Measurements from ENCODE around the gene GARIN1A.
"Not testable (repeated sequence)": the region's sequence is repeated elsewhere in the genome, so short reads cannot be mapped to it uniquely, and the experiment has no call there.

Gene GARIN1A

GRCh38 chr7:128661446-128661845, 10.6 kb upstream of the GARIN1A start:
- Histone ChIP-seq H3K4me3 (ENCODE audit: low read depth, low read length, poor library complexity, severe bottlenecking) (no peak overlapping the region), H3K79me2 (ENCODE audit: insufficient read depth, low read length) (no peaks in the 10 kb centered on the region)

GRCh38 chr7:128662091-128662490, 10.0 kb upstream of the GARIN1A start:
- H3K9me2 ChIP-seq (ENCODE audit: low read depth, low read length) = no peaks in the 10 kb centered on the region
- H3K9ac ChIP-seq (ENCODE audit: low read length) = no peak overlapping the region
- H3K36me3 ChIP-seq (ENCODE audit: insufficient read depth, low read length) = no peaks in the 10 kb centered on the region
- TF ChIP-seq CTCF (IDR thresholded peaks at IDR 0.05; ENCODE audit: low read length) = no peak
- TF ChIP-seq EZH2 (IDR thresholded peaks at IDR 0.05; ENCODE audit: borderline replicate concordance, low read length) = no peak
- H3K9me3 ChIP-seq (ENCODE audit: low read length) = peaks cover 13% of the 10 kb centered on the region
- no peak overlapping the region for H3K4me3 ChIP-seq (ENCODE audit: low read depth, low read length, poor library complexity, severe bottlenecking)
- H3K79me2 ChIP-seq (ENCODE audit: insufficient read depth, low read length) = no peaks in the 10 kb centered on the region
- H3F3A ChIP-seq (ENCODE audit: insufficient read depth, low read length) = 0 out of 2 replicates have a peak, but pooled peaks cover 4% of the 10 kb centered on the region
- H4K20me1 ChIP-seq (ENCODE audit: insufficient read depth, low read length) = no peaks in the 10 kb centered on the region
- no peak overlapping the region for H3K27ac ChIP-seq (ENCODE audit: low read depth, low read length, poor library complexity, severe bottlenecking)
- no peak overlapping the region for H2AFZ ChIP-seq (ENCODE audit: low read length)
- no peak overlapping the region for H3K4me2 ChIP-seq (ENCODE audit: low read length)
- no peaks in the 10 kb centered on the region for H3K4me1 ChIP-seq (ENCODE audit: insufficient read depth, low read length, severe bottlenecking)
- no peaks in the 10 kb centered on the region for H3K27me3 ChIP-seq (ENCODE audit: insufficient read depth, low read length)

More at GRCh38 chr7:128661446-128661845, 10.6 kb upstream of the GARIN1A start:
- H4K20me1 ChIP-seq (ENCODE audit: insufficient read depth, low read length) = no peaks in the 10 kb centered on the region
- H2AFZ ChIP-seq (ENCODE audit: low read length) = no peak overlapping the region
- no peaks in the 10 kb centered on the region for H3K4me1 ChIP-seq (ENCODE audit: insufficient read depth, low read length, severe bottlenecking)
- no peak overlapping the region for H3K9ac ChIP-seq (ENCODE audit: low read length)
- H3K27ac ChIP-seq (ENCODE audit: low read depth, low read length, poor library complexity, severe bottlenecking) = no peak overlapping the region
- H3K36me3 ChIP-seq (ENCODE audit: insufficient read depth, low read length) = no peaks in the 10 kb centered on the region
- no peak for TF ChIP-seq CTCF (IDR thresholded peaks at IDR 0.05; ENCODE audit: low read length)
- TF ChIP-seq EZH2 (IDR thresholded peaks at IDR 0.05; ENCODE audit: borderline replicate concordance, low read length) = no peak
- H3K4me2 ChIP-seq (ENCODE audit: low read length) = no peak overlapping the region
- peaks cover 13% of the 10 kb centered on the region for H3K9me3 ChIP-seq (ENCODE audit: low read length)
- 0 out of 2 replicates have a peak, but pooled peaks cover 4% of the 10 kb centered on the region for H3F3A ChIP-seq (ENCODE audit: insufficient read depth, low read length)
- H3K27me3 ChIP-seq (ENCODE audit: insufficient read depth, low read length) = no peaks in the 10 kb centered on the region
- no peaks in the 10 kb centered on the region for H3K9me2 ChIP-seq (ENCODE audit: low read depth, low read length)

- not testable (repeated sequence) for H3K9ac ChIP-seq (ENCODE audit: low read length); H3K79me2 ChIP-seq (ENCODE audit: insufficient read depth, low read length); H3K4me2 ChIP-seq (ENCODE audit: low read length); H4K20me1 ChIP-seq (ENCODE audit: insufficient read depth, low read length); H3K4me1 ChIP-seq (ENCODE audit: insufficient read depth, low read length, severe bottlenecking); H3K4me3 ChIP-seq (ENCODE audit: low read depth, low read length, poor library complexity, severe bottlenecking); H3K9me2 ChIP-seq (ENCODE audit: low read depth, low read length); H3K27ac ChIP-seq (ENCODE audit: low read depth, low read length, poor library complexity, severe bottlenecking); H2AFZ ChIP-seq (ENCODE audit: low read length); H3K36me3 ChIP-seq (ENCODE audit: insufficient read depth, low read length); H3K27me3 ChIP-seq (ENCODE audit: insufficient read depth, low read length); H3F3A ChIP-seq (ENCODE audit: insufficient read depth, low read length)
- peaks cover 13% of the 10 kb centered on the region for H3K9me3 ChIP-seq (ENCODE audit: low read length)
Observed at GRCh38 chr7:128663223-128663622, 8.9 kb upstream of the GARIN1A start.

GRCh38 chr7:128665057-128665456, 7.0 kb upstream of the GARIN1A start:
- Histone ChIP-seq H3K4me3 (ENCODE audit: low read depth, low read length, poor library complexity, severe bottlenecking) (no peak overlapping the region), H3K79me2 (ENCODE audit: insufficient read depth, low read length) (no peaks in the 10 kb centered on the region)
- no peak for TF ChIP-seq EZH2 (IDR thresholded peaks at IDR 0.05; ENCODE audit: borderline replicate concordance, low read length)
- TF ChIP-seq CTCF (IDR thresholded peaks at IDR 0.05; ENCODE audit: low read length) = no peak

More at GRCh38 chr7:128665057-128665456, 7.0 kb upstream of the GARIN1A start:
- Histone ChIP-seq H3K27ac (ENCODE audit: low read depth, low read length, poor library complexity, severe bottlenecking) (no peak overlapping the region), H3K27me3 (ENCODE audit: insufficient read depth, low read length) (no peaks in the 10 kb centered on the region), H3K9me2 (ENCODE audit: low read depth, low read length) (no peaks in the 10 kb centered on the region), H3K4me1 (ENCODE audit: insufficient read depth, low read length, severe bottlenecking) (no peaks in the 10 kb centered on the region), H4K20me1 (ENCODE audit: insufficient read depth, low read length) (no peaks in the 10 kb centered on the region), H3K4me2 (ENCODE audit: low read length) (no peak overlapping the region), H3K9ac (ENCODE audit: low read length) (no peak overlapping the region), H3K9me3 (ENCODE audit: low read length) (peaks cover 11% of the 10 kb centered on the region), H3F3A (ENCODE audit: insufficient read depth, low read length) (0 out of 2 replicates have a peak, but pooled peaks cover 4% of the 10 kb centered on the region), H3K36me3 (ENCODE audit: insufficient read depth, low read length) (no peaks in the 10 kb centered on the region), H2AFZ (ENCODE audit: low read length) (no peak overlapping the region)

Measured in OCI-LY1 (cell line).